K562 (cell line): Measurements from ENCODE around the gene BCORL1. TPM values are rescaled to one million over a fixed set of nuclear protein-coding genes. Genes with fewer than 3 reads are reported as not detected.

ENCODE experiments used
- ATF1 ChIP-seq, 2 experiments: fragments of 450-650 bp in 1 of 2; IDR thresholded peaks; 2 replicates each; pipeline ENCODE4 v1.6.1; 2016; ENCODE audit warnings: missing compliant biosample characterization in 1 of 2, missing genetic modification characterization in 1 of 2
- ATF6 ChIP-seq: sonication (generic); formaldehyde crosslinking; IDR thresholded peaks from 2 replicates; pipeline ENCODE4 v1.4.0; 2020; ENCODE audit warnings: mild to moderate bottlenecking, missing genetic modification reagents
- CCAR2 ChIP-seq: fragments of 200-400 bp; formaldehyde crosslinking; IDR thresholded peaks from 2 replicates; pipeline ENCODE4 v1.6.1; 2017; ENCODE audit warnings: mild to moderate bottlenecking, low read depth, low read length
- FOXA1 ChIP-seq: fragments of 450-650 bp; IDR thresholded peaks from 2 replicates; pipeline ENCODE4 v1.6.1; 2016; ENCODE audit warnings: mild to moderate bottlenecking, borderline replicate concordance
- HMGN3 ChIP-seq: IDR thresholded peaks from 2 replicates; pipeline ENCODE4 v1.6.1; 2011; ENCODE audit warnings: borderline replicate concordance, low read depth, mild to moderate bottlenecking, mixed read lengths, low read length; ENCODE audit not compliant: insufficient read length; ENCODE audit errors: extremely low read depth
- PKNOX1 ChIP-seq: fragments of 450-650 bp; IDR thresholded peaks from 2 replicates; pipeline ENCODE4 v1.6.1; 2016
- RBBP5 ChIP-seq: fragments of 200-600 bp; sonication (generic); IDR thresholded peaks from 2 replicates; pipeline ENCODE4 v1.6.1; 2012; ENCODE audit warnings: borderline replicate concordance, mild to moderate bottlenecking, low read length, control low read depth, inconsistent platforms; ENCODE audit not compliant: insufficient read depth, poor library complexity, severe bottlenecking
- SMARCA5 ChIP-seq: fragments of 450-650 bp; IDR thresholded peaks from 2 replicates; pipeline ENCODE4 v1.6.1; 2016
- SPI1 ChIP-seq: IDR thresholded peaks from 2 replicates; pipeline ENCODE4 v1.6.1; 2011; ENCODE audit warnings: low read depth, low read length, control low read depth, borderline replicate concordance
- UBTF ChIP-seq, 2 experiments: IDR thresholded peaks; 2 replicates each; pipeline ENCODE4 v1.6.1; 2012; ENCODE audit warnings: improper control_type of control experiment in 2 of 2, low read depth in 2 of 2, low read length in 2 of 2, borderline replicate concordance in 1 of 2
- ZMIZ1 ChIP-seq, 2 experiments: fragments of 150-350 bp in 1 of 2; IDR thresholded peaks; 2 replicates each; pipeline ENCODE4 v1.6.1; 2012 to 2016; ENCODE audit warnings: low read depth in 2 of 2, low read length in 2 of 2, mild to moderate bottlenecking in 1 of 2, moderate library complexity in 1 of 2
- ZNF512 ChIP-seq: IDR thresholded peaks from 2 replicates; pipeline ENCODE4 v1.6.1; 2016; ENCODE audit warnings: missing genetic modification characterization, missing compliant biosample characterization
- ZNF740 ChIP-seq, 3 experiments: fragments of 200-800 bp in 1 of 3; sonication (Bioruptor generic) in 1 of 3; sonication (generic) in 1 of 3; formaldehyde crosslinking in 1 of 3; IDR thresholded peaks; 2 replicates each; pipeline versions ENCODE4 v1.6.1 to v1.8.0; 2016 to 2022; ENCODE audit warnings: mild to moderate bottlenecking in 2 of 3, missing compliant biosample characterization in 2 of 3, missing genetic modification characterization in 2 of 3, missing genetic modification reagents in 1 of 3
- polyA plus RNA-seq, 8 experiments: library from polyadenylated mRNA; depleted of rRNA in 4 of 8; stranded (reverse) in 5 of 8; unstranded in 3 of 8; fragments of >200 nt; fragmentation: Nextera tagmentation in 2 of 8; fragmentation: Illumina TruSeq in 1 of 8; extraction: Ambion mirVana in 2 of 8; extraction: Trizol in 1 of 8; gene quantifications; 2 replicates each; pipeline versions ENCODE4 v1.2.1 to v1.2.3, GENCODE V29; 2011 to 2014; ENCODE audit warnings: inconsistent platforms in 1 of 8, missing spikeins in 1 of 8
- total RNA-seq, 7 experiments: library from RNA; depleted of rRNA in 6 of 7; stranded (reverse); fragments of >200 nt in 6 of 7; fragmentation: Illumina TruSeq in 2 of 7; extraction: Trizol in 2 of 7; gene quantifications; 2 replicates each; pipeline versions ENCODE4 v1.2.1 to v1.2.3, GENCODE V29; 2011 to 2021; ENCODE audit warnings: low replicate concordance in 1 of 7

BCORL1 gene
- total and polyA plus RNA-seq, 9 of the 15 experiments (the other 6 are each of a cell fraction or from before 2014, with no cell fraction given) = 0.48 to 29.6 (median 2.1) TPM

GRCh38 chrX:129983575-129984110, 1.2 kb downstream of the BCORL1 start (continued):
- TF ChIP-seq ATF6 (CRISPR knock-in tag) (no peak), HMGN3 (peak; percentile 20), RBBP5 (peak; percentile 18), ZMIZ1 (IDR thresholded peaks at IDR 0.05; ENCODE audit: low read depth in 2 of 2, low read length in 2 of 2) (no peak), ZNF740 (CRISPR knock-in tag; IDR thresholded peaks at IDR 0.05) (no peak), ZNF740 (tag; IDR thresholded peaks at IDR 0.05) (no peak), PKNOX1 (no peak), ZNF512 (tag) (no peak), UBTF (IDR thresholded peaks at IDR 0.05; ENCODE audit: borderline replicate concordance in 1 of 2, low read depth in 2 of 2, low read length in 2 of 2) (0 out of 4 replicates have a peak, but pooled peaks of 1 of the 2 experiments have one; percentile 40), ATF1 (CRISPR knock-in tag; IDR thresholded peaks at IDR 0.05) (no peak), ATF1 (tag; IDR thresholded peaks at IDR 0.05) (no peak), SPI1 (no peak), FOXA1 (no peak), CCAR2 (no peak), SMARCA5 (no peak)
